Measurements from ENCODE around the gene GPR85.
"Not testable (repeated sequence)": the region's sequence is repeated elsewhere in the genome, so short reads cannot be mapped to it uniquely, and the experiment has no call there.

- not testable (repeated sequence) for TF ChIP-seq CTCF, POLR2A (IDR thresholded peaks at IDR 0.05)
These were observed 37.4 kb downstream of the GPR85 start for GRCh38 chr7:113049221-113049620.
